ENCODE results near the gene C1QTNF6. TPM values are rescaled to one million over a fixed set of nuclear protein-coding genes. Genes with fewer than 3 reads are reported as not detected.

The C1QTNF6 gene
- total RNA-seq, 1 donor from 2014 or later: 6.1 TPM

GRCh38 chr22:37197451-37198257 is 9.6 kb upstream of the C1QTNF6 start:
- Histone ChIP-seq H3K4me3 (peak overlapping the region; percentile 72), H3K27ac (peak overlapping the region; percentile 91), H3K27me3 (no peaks in the 10 kb centered on the region), H3K9me3 (no peaks in the 10 kb centered on the region), H3K36me3 (no peaks in the 10 kb centered on the region), H3K4me1 (peaks cover 32% of the 10 kb centered on the region)
- peak; percentile 0 for ATAC-seq
- TF ChIP-seq CTCF (IDR thresholded peaks at IDR 0.05): no peak
- intact Hi-C loops (cut with DNase I): loop anchor here (5.0 kb wide), 1 partner anchor 120 kb away; no protein-coding TSS in a partner anchor
- DNase-seq: peak; percentile 76

GRCh38 chr22:37196539-37197450 is 8.7 kb upstream of the C1QTNF6 start:
- TF ChIP-seq CTCF (IDR thresholded peaks at IDR 0.05): peak; percentile 20
- DNase-seq: peak; percentile 89
- Histone ChIP-seq H3K4me3 (no peak overlapping the region), H3K27ac (peak overlapping the region; percentile 91), H3K36me3 (no peaks in the 10 kb centered on the region), H3K9me3 (no peaks in the 10 kb centered on the region), H3K4me1 (peaks cover 32% of the 10 kb centered on the region), H3K27me3 (no peaks in the 10 kb centered on the region)
- ATAC-seq: peak; percentile 49
- intact Hi-C loops (cut with DNase I): loop anchor here (5.0 kb wide), 1 partner anchor 119 kb away; no protein-coding TSS in a partner anchor

DNA sequence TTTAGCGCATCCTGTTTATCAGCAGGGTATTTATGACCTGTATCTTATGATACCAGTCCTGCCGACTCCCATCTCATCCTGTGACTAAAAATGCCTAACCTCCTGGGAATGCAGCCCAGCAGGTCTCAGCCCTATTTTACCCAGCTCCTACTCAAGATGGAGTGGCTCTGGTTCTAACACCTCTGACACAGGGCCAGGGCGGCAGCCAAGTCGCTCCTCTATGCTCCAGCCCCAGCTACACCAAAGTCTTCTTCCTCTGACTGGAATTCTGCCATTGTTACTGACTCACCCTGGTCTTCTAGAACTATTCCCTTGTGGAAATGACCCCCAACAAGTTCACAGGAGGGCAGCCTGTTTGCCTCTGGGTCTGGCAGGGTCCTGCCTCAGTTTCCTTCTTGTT is 7.9 kb upstream of the C1QTNF6 start:
- Histone ChIP-seq H3K27ac (peak overlapping the region; percentile 91), H3K4me1 (peaks cover 32% of the 10 kb centered on the region), H3K36me3 (no peaks in the 10 kb centered on the region), H3K27me3 (no peaks in the 10 kb centered on the region), H3K4me3 (no peak overlapping the region), H3K9me3 (no peaks in the 10 kb centered on the region)
- intact Hi-C loops (cut with DNase I): loop anchor here (5.0 kb wide), 1 partner anchor 119 kb away; no protein-coding TSS in a partner anchor
- ATAC-seq (no peak), DNase-seq (peak; percentile 48)
- no peak for TF ChIP-seq CTCF (IDR thresholded peaks at IDR 0.05)

- DNase-seq: no peak
- H3K27ac ChIP-seq: no peak overlapping the region
- no peaks in the 10 kb centered on the region for H3K36me3 ChIP-seq
- no peaks in the 10 kb centered on the region for H3K9me3 ChIP-seq
- TF ChIP-seq CTCF (IDR thresholded peaks at IDR 0.05): no peak
- peaks cover 30% of the 10 kb centered on the region for H3K4me1 ChIP-seq
- no peaks in the 10 kb centered on the region for H3K27me3 ChIP-seq
- ATAC-seq: no peak
- H3K4me3 ChIP-seq: no peak overlapping the region
- intact Hi-C loops (cut with DNase I): loop anchor here (5.0 kb wide), 1 partner anchor 117 kb away; no protein-coding TSS in a partner anchor
Measured at GRCh38 chr22:37194750-37195149, 6.7 kb upstream of the C1QTNF6 start.

GRCh38 chr22:37193629-37194191 is 5.7 kb upstream of the C1QTNF6 start:
- intact Hi-C loops (cut with DNase I): no loop called here
- DNase-seq: no peak
- H3K4me1 ChIP-seq: peaks cover 38% of the 10 kb centered on the region

More at GRCh38 chr22:37193629-37194191, 5.7 kb upstream of the C1QTNF6 start:
- Histone ChIP-seq H3K9me3 (no peaks in the 10 kb centered on the region), H3K4me3 (no peak overlapping the region), H3K36me3 (no peaks in the 10 kb centered on the region), H3K27me3 (no peaks in the 10 kb centered on the region), H3K27ac (peak overlapping the region; percentile 56)
- ATAC-seq: peak; percentile 46
- no peak for TF ChIP-seq CTCF (IDR thresholded peaks at IDR 0.05)

Measured in upper lobe of right lung (tissue), 1 donor.